Stomach (tissue), 4 donors: ENCODE data around the gene GALNT5.

ENCODE experiments used
- EP300 ChIP-seq: sonication (generic); formaldehyde crosslinking; IDR thresholded peaks from one replicate; pipeline ENCODE4 v1.6.1; 2017; ENCODE audit warnings: antibody characterized with exemption
- POLR2A ChIP-seq, 4 donors: fragments of 450-650 bp; IDR thresholded peaks; one replicate each; pipeline ENCODE4 v1.6.1; 2016; ENCODE audit warnings: antibody characterized with exemption in 4 of 4, control low read depth in 2 of 4, mild to moderate bottlenecking in 1 of 4, moderate library complexity in 1 of 4
- POLR2AphosphoS5 ChIP-seq, 3 donors: sonication (generic); formaldehyde crosslinking; IDR thresholded peaks; one replicate each; pipeline ENCODE4 v1.6.1; 2016; ENCODE audit warnings: antibody characterized with exemption in 3 of 3
- TF ChIP-seq, protein P1 (sequence below), 7 experiments: fragments of 450-650 bp in 4 of 7; fragments of 200-600 bp in 3 of 7; sonication (generic) in 3 of 7; IDR thresholded peaks; one replicate each; pipeline ENCODE4 v1.5.1; 2016 to 2019; ENCODE audit warnings: antibody characterized with exemption in 7 of 7, control low read depth in 2 of 7, mild to moderate bottlenecking in 1 of 7

DNA sequence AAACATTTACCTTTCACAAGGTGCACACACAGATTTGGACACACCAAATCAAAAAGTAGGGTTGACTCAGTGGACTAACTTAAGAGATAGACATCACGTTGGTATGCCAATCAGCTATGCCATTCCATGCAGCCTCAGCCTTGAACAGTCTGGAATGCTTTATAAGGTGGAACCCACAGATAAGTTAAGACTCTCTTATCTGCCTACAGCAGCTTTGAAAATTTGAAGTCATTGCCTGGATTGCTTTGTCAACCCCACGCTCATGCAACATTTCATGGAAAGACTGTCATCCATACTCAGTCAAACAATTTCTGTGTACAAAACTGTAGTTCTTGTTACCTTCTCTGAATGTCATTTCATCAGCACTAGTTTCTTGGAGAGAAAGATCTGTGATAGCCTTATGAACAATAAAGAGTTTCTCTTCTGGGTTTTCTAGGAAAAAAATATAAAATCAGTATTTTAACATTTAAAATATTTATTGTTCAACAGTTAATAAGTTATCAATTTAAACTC, 66.9 kb downstream of the GALNT5 start:
- TF ChIP-seq, protein P1, sequence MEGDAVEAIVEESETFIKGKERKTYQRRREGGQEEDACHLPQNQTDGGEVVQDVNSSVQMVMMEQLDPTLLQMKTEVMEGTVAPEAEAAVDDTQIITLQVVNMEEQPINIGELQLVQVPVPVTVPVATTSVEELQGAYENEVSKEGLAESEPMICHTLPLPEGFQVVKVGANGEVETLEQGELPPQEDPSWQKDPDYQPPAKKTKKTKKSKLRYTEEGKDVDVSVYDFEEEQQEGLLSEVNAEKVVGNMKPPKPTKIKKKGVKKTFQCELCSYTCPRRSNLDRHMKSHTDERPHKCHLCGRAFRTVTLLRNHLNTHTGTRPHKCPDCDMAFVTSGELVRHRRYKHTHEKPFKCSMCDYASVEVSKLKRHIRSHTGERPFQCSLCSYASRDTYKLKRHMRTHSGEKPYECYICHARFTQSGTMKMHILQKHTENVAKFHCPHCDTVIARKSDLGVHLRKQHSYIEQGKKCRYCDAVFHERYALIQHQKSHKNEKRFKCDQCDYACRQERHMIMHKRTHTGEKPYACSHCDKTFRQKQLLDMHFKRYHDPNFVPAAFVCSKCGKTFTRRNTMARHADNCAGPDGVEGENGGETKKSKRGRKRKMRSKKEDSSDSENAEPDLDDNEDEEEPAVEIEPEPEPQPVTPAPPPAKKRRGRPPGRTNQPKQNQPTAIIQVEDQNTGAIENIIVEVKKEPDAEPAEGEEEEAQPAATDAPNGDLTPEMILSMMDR (IDR thresholded peaks at IDR 0.05): no peak
- no peak for TF ChIP-seq EP300
- no peak for TF ChIP-seq POLR2AphosphoS5 (IDR thresholded peaks at IDR 0.05)
- TF ChIP-seq POLR2A (IDR thresholded peaks at IDR 0.05): no peak
